GM13976 (cell line): ENCODE data around the gene DACH2.

ENCODE experiments used
- DNase-seq: peaks from one replicate; pipeline ENCODE4 v3.0.0; 2012; ENCODE audit warnings: low spot score
- in situ Hi-C: fragments of 300-500 bp; cut with MboI; formaldehyde crosslinking; loops from one replicate; pipeline ENCODE4 v1.12.0; 2022; ENCODE audit warnings: low sequenced_read_pairs, mixed read lengths, inconsistent platforms; ENCODE audit not compliant: unreplicated experiment
- TF ChIP-seq, protein P1 (sequence below): IDR thresholded peaks from 2 replicates; pipeline ENCODE4 v1.5.1; 2012; ENCODE audit warnings: borderline replicate concordance, mild to moderate bottlenecking; ENCODE audit not compliant: insufficient read depth; ENCODE audit errors: extremely low read depth, missing control alignments, control extremely low read depth

The DACH2 gene

DNA sequence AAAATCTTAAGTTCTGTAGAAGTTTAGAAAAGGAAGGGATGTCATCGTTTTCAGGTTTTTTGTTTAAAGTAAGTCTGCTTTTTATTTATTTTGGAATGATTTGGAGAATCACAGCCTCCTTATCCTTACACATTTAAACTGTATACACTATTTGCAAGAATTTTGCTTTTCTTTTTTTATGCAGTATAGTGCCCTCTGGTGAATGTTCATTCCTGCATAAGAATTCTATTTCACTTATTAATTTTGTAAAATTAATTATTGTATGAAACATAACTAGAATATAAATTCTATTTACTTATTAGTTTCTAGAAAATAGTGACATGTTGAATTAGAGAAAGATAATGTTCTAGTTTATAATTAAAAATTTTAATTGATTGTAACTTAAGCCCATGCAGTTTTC is 44.6 kb downstream of the DACH2 start:
- in situ Hi-C loops, result no loop called here
- no peak for DNase-seq
- TF ChIP-seq, protein P1, sequence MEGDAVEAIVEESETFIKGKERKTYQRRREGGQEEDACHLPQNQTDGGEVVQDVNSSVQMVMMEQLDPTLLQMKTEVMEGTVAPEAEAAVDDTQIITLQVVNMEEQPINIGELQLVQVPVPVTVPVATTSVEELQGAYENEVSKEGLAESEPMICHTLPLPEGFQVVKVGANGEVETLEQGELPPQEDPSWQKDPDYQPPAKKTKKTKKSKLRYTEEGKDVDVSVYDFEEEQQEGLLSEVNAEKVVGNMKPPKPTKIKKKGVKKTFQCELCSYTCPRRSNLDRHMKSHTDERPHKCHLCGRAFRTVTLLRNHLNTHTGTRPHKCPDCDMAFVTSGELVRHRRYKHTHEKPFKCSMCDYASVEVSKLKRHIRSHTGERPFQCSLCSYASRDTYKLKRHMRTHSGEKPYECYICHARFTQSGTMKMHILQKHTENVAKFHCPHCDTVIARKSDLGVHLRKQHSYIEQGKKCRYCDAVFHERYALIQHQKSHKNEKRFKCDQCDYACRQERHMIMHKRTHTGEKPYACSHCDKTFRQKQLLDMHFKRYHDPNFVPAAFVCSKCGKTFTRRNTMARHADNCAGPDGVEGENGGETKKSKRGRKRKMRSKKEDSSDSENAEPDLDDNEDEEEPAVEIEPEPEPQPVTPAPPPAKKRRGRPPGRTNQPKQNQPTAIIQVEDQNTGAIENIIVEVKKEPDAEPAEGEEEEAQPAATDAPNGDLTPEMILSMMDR, result no peak

DNA sequence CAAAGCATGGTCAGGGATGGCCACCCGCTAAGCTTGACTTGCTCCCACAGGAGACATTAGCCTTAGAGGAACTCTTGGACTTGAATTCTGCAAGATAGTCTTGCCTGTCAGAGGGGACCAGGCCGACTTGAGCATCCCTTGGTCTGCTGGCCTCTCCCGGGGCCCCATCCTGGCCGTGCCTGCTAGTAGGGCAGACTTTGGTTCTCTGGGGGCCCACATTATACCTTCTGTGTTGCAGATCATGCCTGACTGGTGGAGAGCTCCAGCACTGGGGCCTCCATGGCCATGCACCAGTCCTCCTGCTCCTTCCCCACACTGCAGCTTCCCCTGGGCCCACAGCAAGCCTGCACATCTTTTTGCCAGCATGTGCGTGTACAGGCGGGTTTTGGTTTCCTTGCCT is 46.5 kb downstream of the DACH2 start:
- TF ChIP-seq, protein P1, result no peak
- in situ Hi-C loops, result no loop called here
- DNase-seq, result no peak

DNA sequence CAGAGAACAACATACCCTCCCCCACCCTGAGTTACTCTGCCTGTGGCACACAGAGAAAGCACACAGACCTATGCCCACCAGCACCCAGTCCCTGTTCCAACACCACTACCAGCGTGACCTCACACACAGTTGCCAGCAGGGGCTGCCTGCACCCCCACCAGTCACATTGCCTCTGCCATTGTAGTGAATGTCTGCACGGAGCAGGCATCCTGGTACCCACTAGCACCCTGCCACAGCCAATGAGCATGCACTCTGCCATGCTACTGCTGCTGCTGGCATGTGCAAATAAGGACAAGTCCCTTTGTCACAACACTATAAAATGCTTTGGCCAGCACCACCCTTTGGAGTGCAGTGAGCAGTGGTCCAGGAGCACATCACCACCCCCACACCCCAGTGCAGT is 47.1 kb downstream of the DACH2 start:
- DNase-seq, result no peak
- in situ Hi-C loops, result no loop called here
- TF ChIP-seq, protein P1, result no peak

DNA sequence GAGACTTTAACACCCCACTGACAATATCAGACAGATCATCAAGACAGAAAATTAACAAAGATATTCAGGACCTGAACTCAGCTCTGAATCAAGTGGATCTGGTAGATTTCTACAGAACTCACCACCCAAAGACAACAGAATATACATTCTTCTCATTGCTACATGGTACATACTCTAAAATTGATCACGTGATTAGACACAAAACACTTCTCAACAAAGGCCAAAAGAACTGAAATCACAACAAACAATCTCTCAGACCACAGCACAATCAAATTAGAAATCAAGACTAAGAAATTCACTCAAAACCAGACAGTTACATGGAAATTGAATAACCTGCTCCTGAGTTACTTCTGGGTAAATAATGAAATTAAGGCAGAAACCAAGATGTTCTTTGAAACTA is 49.6 kb downstream of the DACH2 start:
- no peak for DNase-seq
- in situ Hi-C loops, result no loop called here
- TF ChIP-seq, protein P1, result no peak

DNA sequence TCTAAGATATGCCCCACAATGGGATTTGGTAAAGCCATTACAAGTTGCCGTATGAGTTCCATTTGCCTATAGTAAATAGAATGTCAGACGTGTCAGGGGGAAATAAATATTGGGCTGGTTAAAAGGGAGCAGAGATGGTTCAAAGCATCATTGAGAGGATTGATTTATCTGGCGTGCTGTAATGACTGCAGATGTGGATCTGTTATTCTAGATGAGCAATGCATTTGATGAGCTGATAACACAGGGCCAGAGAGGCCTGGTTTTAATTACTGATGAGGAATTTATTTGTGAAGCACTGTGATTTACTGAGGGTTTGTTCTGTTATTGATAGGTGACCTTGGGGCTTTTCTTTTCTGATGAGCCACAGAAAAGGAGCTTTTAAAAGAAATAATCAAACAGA is 62.5 kb downstream of the DACH2 start:
- DNase-seq, result no peak
- TF ChIP-seq, protein P1, result no peak
- in situ Hi-C loops, result no loop called here

DNA sequence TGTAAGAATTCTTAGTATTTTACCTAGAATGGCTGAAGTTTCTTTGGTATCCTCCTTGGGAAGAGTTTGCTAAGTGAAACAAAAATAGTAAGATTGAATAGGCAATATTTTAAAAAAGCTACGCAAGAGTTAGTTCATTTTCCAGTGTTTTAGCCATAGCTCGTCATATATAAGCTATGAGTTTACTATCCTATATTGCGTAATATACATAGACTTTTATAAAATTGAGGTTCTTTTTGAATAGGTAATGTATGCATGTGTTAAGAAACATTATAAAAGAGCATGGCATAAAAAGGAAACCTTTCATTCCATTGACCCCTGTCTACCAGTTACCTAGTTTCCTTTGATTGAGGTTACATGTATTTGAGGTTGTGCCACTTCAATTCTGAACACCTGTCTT is 67.0 kb downstream of the DACH2 start:
- TF ChIP-seq, protein P1, result no peak
- no peak for DNase-seq
- in situ Hi-C loops, result no loop called here

DNA sequence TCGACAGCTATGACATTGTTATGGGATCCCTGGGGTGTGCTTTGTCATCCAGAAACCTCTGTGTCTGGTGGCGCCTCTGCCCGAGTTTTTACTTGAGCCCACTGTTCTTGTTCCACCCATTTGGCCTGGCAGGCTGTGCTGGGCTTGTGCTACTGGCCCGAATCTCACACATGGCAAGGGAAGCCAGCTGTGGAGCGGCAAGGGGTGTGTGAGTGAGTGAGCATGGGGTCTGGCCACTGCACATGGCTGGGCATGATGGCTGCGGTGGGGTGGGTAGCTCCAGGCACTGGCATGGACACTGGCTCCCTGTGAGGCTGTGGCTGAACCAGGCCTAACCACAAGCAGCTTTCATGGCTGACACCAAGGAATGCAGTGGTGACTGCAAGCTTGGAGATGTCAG is 89.2 kb downstream of the DACH2 start:
- TF ChIP-seq, protein P1, result no peak
- no peak for DNase-seq
- in situ Hi-C loops, result no loop called here
